Tibial artery (tissue), 4 donors: Measurements from ENCODE around the gene MDM4.

ENCODE experiments used
- DNase-seq, 2 donors: peaks; one replicate each; pipeline ENCODE4 v3.0.0-alpha.2; 2019
- H3K27ac ChIP-seq, 2 donors: fragments of 200-600 bp; sonication (generic) in 1 of 2; 1 replicate in 1 of 2; 2 replicates in 1 of 2; pipeline ENCODE4 v1.5.1; 2018 to 2019; ENCODE audit warnings: mild to moderate bottlenecking in 1 of 2
- H3K27me3 ChIP-seq, 2 donors: fragments of 200-600 bp; sonication (generic) in 1 of 2; one replicate each; pipeline versions ENCODE4 v1.5.1 to v1.6.0; 2016 to 2019
- H3K36me3 ChIP-seq, 3 donors: fragments of 200-600 bp; sonication (generic) in 2 of 3; one replicate each; pipeline ENCODE4 v1.5.1; 2016 to 2019; ENCODE audit warnings: mild to moderate bottlenecking in 2 of 3
- H3K4me1 ChIP-seq, 4 donors: fragments of 200-600 bp; sonication (generic) in 2 of 4; 1 replicate in 3 of 4; 2 replicates in 1 of 4; pipeline ENCODE4 v1.5.1; 2016 to 2019
- H3K4me3 ChIP-seq, 2 donors: fragments of 200-600 bp; sonication (generic) in 1 of 2; 1 replicate in 1 of 2; 2 replicates in 1 of 2; pipeline ENCODE4 v1.5.1; 2018 to 2019; ENCODE audit warnings: mild to moderate bottlenecking in 2 of 2
- H3K9me3 ChIP-seq, 3 donors: fragments of 200-600 bp; sonication (generic) in 1 of 3; one replicate each; pipeline ENCODE4 v1.5.1; 2016 to 2019
- intact Hi-C: fragments of 100-400 bp; cut with DNase I; formaldehyde crosslinking; loops from one replicate; pipeline ENCODE4 v1.15.0; 2023; ENCODE audit warnings: low total_unique reads
- TF ChIP-seq, protein P1 (sequence below), 2 experiments: fragments of 200-600 bp in 1 of 2; fragments of 450-650 bp in 1 of 2; IDR thresholded peaks; one replicate each; pipeline ENCODE4 v1.5.1; 2017 to 2019; ENCODE audit warnings: antibody characterized with exemption in 2 of 2, mild to moderate bottlenecking in 1 of 2, moderate library complexity in 1 of 2

Gene MDM4

GRCh38 chr1:204493984-204494280 is 22.3 kb upstream of the MDM4 start:
- Histone ChIP-seq H3K36me3 (no peaks in the 10 kb centered on the region), H3K4me1 (peaks cover 0 to 36% (median 18%) of the 10 kb centered on the region in 4 donors), H3K9me3 (no peaks in the 10 kb centered on the region), H3K27me3 (no peaks in the 10 kb centered on the region), H3K4me3 (peak overlapping the region; percentile 75 to 81), H3K27ac (peak overlapping the region; percentile 91)
- TF ChIP-seq, protein P1, sequence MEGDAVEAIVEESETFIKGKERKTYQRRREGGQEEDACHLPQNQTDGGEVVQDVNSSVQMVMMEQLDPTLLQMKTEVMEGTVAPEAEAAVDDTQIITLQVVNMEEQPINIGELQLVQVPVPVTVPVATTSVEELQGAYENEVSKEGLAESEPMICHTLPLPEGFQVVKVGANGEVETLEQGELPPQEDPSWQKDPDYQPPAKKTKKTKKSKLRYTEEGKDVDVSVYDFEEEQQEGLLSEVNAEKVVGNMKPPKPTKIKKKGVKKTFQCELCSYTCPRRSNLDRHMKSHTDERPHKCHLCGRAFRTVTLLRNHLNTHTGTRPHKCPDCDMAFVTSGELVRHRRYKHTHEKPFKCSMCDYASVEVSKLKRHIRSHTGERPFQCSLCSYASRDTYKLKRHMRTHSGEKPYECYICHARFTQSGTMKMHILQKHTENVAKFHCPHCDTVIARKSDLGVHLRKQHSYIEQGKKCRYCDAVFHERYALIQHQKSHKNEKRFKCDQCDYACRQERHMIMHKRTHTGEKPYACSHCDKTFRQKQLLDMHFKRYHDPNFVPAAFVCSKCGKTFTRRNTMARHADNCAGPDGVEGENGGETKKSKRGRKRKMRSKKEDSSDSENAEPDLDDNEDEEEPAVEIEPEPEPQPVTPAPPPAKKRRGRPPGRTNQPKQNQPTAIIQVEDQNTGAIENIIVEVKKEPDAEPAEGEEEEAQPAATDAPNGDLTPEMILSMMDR (IDR thresholded peaks at IDR 0.05) = no peak
- peak in 1 of 2 donors; percentile 84 for DNase-seq
- intact Hi-C loops = no loop called here

GRCh38 chr1:204494281-204495077 is 21.7 kb upstream of the MDM4 start, which contains the start of gene PIK3C2B:
PIK3C2B (minus strand) TSS chr1:204494805; CDS start chr1:204469802, 25,003 bp downstream.
- intact Hi-C loops = no loop called here
- peak; percentile 75 to 87 for DNase-seq
- Histone ChIP-seq H3K36me3 (no peaks in the 10 kb centered on the region), H3K27me3 (no peaks in the 10 kb centered on the region), H3K27ac (peak within 1 kb of the TSS; percentile 91), H3K9me3 (no peaks in the 10 kb centered on the region), H3K4me3 (peak within 1 kb of the TSS; percentile 75 to 81), H3K4me1 (peaks cover 0 to 36% (median 18%) of the 10 kb centered on the region in 4 donors)
- TF ChIP-seq, protein P1 (IDR thresholded peaks at IDR 0.05) = peak; percentile 67 to 71

- no peaks in the 10 kb centered on the region for H3K27me3 ChIP-seq
- intact Hi-C loops = no loop called here
- H3K36me3 ChIP-seq = no peaks in the 10 kb centered on the region
- peak overlapping the region; percentile 91 for H3K27ac ChIP-seq
- TF ChIP-seq, protein P1 (IDR thresholded peaks at IDR 0.05) = no peak
- H3K4me3 ChIP-seq = peak overlapping the region; percentile 75 to 81
- peaks cover 0 to 36% (median 18%) of the 10 kb centered on the region in 4 donors for H3K4me1 ChIP-seq
- DNase-seq = no peak
- no peaks in the 10 kb centered on the region for H3K9me3 ChIP-seq
Observed at GRCh38 chr1:204495078-204495753, 21.0 kb upstream of the MDM4 start.

DNA sequence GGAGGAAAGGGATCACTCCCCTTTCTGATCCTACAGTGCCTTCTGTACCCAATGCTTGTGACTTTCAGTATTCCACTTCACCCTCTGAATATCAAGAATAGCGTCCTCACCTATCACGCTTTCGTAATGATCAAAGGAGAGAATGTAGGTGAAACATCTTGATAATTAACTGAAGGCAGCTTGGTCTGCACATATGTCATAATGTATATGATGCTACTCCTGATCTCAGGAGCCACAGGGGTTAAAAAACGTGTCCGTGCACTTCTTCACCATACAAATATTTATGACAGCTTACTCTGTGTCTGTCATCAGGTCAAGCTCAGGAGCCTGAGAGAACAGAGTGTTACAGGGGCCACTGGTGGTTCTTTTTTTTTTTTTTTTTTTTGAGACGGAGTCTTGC is 20.4 kb upstream of the MDM4 start:
- TF ChIP-seq, protein P1 (IDR thresholded peaks at IDR 0.05) = no peak
- Histone ChIP-seq H3K27ac (no peak overlapping the region), H3K36me3 (no peaks in the 10 kb centered on the region), H3K4me1 (peaks cover 0 to 36% (median 18%) of the 10 kb centered on the region in 4 donors), H3K27me3 (no peaks in the 10 kb centered on the region), H3K4me3 (no peak overlapping the region), H3K9me3 (no peaks in the 10 kb centered on the region)
- DNase-seq = no peak
- intact Hi-C loops = no loop called here

GRCh38 chr1:204498981-204499380 is 17.2 kb upstream of the MDM4 start:
- no peak for DNase-seq
- TF ChIP-seq, protein P1 (IDR thresholded peaks at IDR 0.05) = no peak
- H3K4me3 ChIP-seq = no peak overlapping the region
- H3K36me3 ChIP-seq = no peaks in the 10 kb centered on the region
- no peaks in the 10 kb centered on the region for H3K27me3 ChIP-seq
- no peak overlapping the region for H3K27ac ChIP-seq
- intact Hi-C loops = no loop called here
- no peaks in the 10 kb centered on the region for H3K9me3 ChIP-seq
- H3K4me1 ChIP-seq = peaks cover 0 to 9% (median 2%) of the 10 kb centered on the region in 4 donors
